Caco-2 (cell line): Measurements from ENCODE around the gene DOCK6. TPM values are rescaled to one million over a fixed set of nuclear protein-coding genes. Genes with fewer than 3 reads are reported as not detected.

Experiments used
- BruUV-seq: library from RNA; stranded (reverse); fragments of 400-500 nt; replicated peaks from 2 replicates; lab custom pipeline; 2021; lab: Mats Ljungman, UMichigan
- CTCF ChIA-PET: fragments of 300-600 bp; sonication (Branson Sonifier 250); formaldehyde crosslinking; loops from one replicate; lab custom pipeline; 2022; ENCODE audit warnings: antibody characterized with exemption; lab: Charles Lee
- POLR2A ChIA-PET: fragments of 300-600 bp; sonication (Branson Sonifier 250); formaldehyde crosslinking; loops from one replicate; lab custom pipeline; 2022; ENCODE audit warnings: antibody characterized with exemption; lab: Charles Lee
- DNase-seq, 2 experiments: peaks; one replicate each; pipeline versions ENCODE4 v3.0.0 to v3.0.0-alpha.2; 2020 to 2022
- H3K27me3 ChIP-seq: replicated peaks from 2 replicates; pipeline ENCODE4 v1.6.0; 2011; ENCODE audit warnings: low read length; ENCODE audit not compliant: control insufficient read depth, insufficient read depth
- H3K36me3 ChIP-seq: 2 replicates; pipeline ENCODE4 v1.5.1; 2011; ENCODE audit warnings: low read length; ENCODE audit not compliant: control insufficient read depth, insufficient read depth
- H3K4me1 ChIP-seq: fragments of 250-450 bp; sonication (Bioruptor Pico); 2 replicates; pipeline ENCODE4 v1.5.1; 2020; ENCODE audit warnings: mild to moderate bottlenecking
- H3K4me3 ChIP-seq: 2 replicates; pipeline ENCODE4 v1.5.1; 2011; ENCODE audit warnings: low read depth, mild to moderate bottlenecking, control low read depth, low read length
- H3K9me3 ChIP-seq: fragments of 250-450 bp; sonication (Bioruptor Pico); 2 replicates; pipeline ENCODE4 v1.5.1; 2020; ENCODE audit warnings: mild to moderate bottlenecking, moderate library complexity
- H3K27ac Mint-ChIP-seq: one replicate; pipeline ENCODE4 v1.8.0; 2022; ENCODE audit warnings: mixed read lengths; ENCODE audit not compliant: unreplicated experiment
- H3K27me3 Mint-ChIP-seq: one replicate; pipeline ENCODE4 v1.8.0; 2022; ENCODE audit warnings: mixed read lengths; ENCODE audit not compliant: insufficient read depth, unreplicated experiment
- H3K36me3 Mint-ChIP-seq: one replicate; pipeline ENCODE4 v1.8.0; 2022; ENCODE audit warnings: mild to moderate bottlenecking, mixed read lengths; ENCODE audit not compliant: insufficient read depth, unreplicated experiment
- H3K4me1 Mint-ChIP-seq: one replicate; pipeline ENCODE4 v1.8.0; 2022; ENCODE audit warnings: low read depth, mixed read lengths; ENCODE audit not compliant: unreplicated experiment
- H3K4me3 Mint-ChIP-seq: one replicate; pipeline ENCODE4 v1.8.0; 2022; ENCODE audit warnings: mild to moderate bottlenecking, moderate library complexity, mixed read lengths; ENCODE audit not compliant: unreplicated experiment
- H3K9me3 Mint-ChIP-seq: one replicate; pipeline ENCODE4 v1.8.0; 2022; ENCODE audit warnings: mixed read lengths; ENCODE audit not compliant: unreplicated experiment
- CTCF ChIP-seq, 2 experiments: fragments of 200-600 bp in 1 of 2; IDR thresholded peaks; 1 replicate in 1 of 2; 2 replicates in 1 of 2; pipeline versions ENCODE4 v1.5.1 to v1.8.0; 2011 to 2022; ENCODE audit warnings: antibody characterized with exemption in 1 of 2, control low read depth in 1 of 2, inconsistent platforms in 1 of 2, low read depth in 1 of 2, low read length in 1 of 2, mild to moderate bottlenecking in 1 of 2, moderate library complexity in 1 of 2; ENCODE audit not compliant: insufficient read depth in 1 of 2, severe bottlenecking in 1 of 2, unreplicated experiment in 1 of 2
- intact Hi-C: fragments of 100-400 bp; cut with micrococcal nuclease; formaldehyde crosslinking; loops from one replicate; pipeline ENCODE4 v1.10.0; 2022; ENCODE audit not compliant: unreplicated experiment
- total RNA-seq: library from RNA; stranded (reverse); gene quantifications from 2 replicates; pipeline ENCODE4 v1.2.3, GENCODE V29; 2022

The DOCK6 gene
- total RNA-seq, 1 experiment from 2014 or later = 84.1 TPM

GRCh38 chr19:11152318-11153062 lies 109.8 kb downstream of the DOCK6 start:
- no peak overlapping the region for H3K27ac Mint-ChIP-seq
- intact Hi-C loops = no loop called here

GRCh38 chr19:11151181-11151580 lies 111.1 kb downstream of the DOCK6 start:
- TF ChIP-seq CTCF (IDR thresholded peaks at IDR 0.05; ENCODE audit: insufficient read depth in 1 of 2, low read depth in 1 of 2, low read length in 1 of 2, severe bottlenecking in 1 of 2, unreplicated experiment in 1 of 2) = no peak
- ChIA-PET POLR2A (interaction anchor here (0.7 kb wide), 2 partner anchors 15 to 1814 kb away, joined by 3 read pairs; no protein-coding TSS in a partner anchor), CTCF (interaction anchor here (0.6 kb wide), 1 partner anchor 46 kb away, joined by 4 read pairs; no protein-coding TSS in a partner anchor)
- BruUV-seq = no TSS peak
- H3K4me3 Mint-ChIP-seq = no peak overlapping the region
- H3K36me3 ChIP-seq = no peaks in the 10 kb centered on the region; the same call in 1 of the 2 replicates
- intact Hi-C loops = no loop called here
- H3K27ac Mint-ChIP-seq = no peak overlapping the region
- peaks cover 5% of the 10 kb centered on the region; the same call in 1 of the 2 replicates for H3K4me1 ChIP-seq
- H3K9me3 Mint-ChIP-seq = no peaks in the 10 kb centered on the region
- no peaks in the 10 kb centered on the region for H3K27me3 ChIP-seq
- H3K27me3 Mint-ChIP-seq = no peaks in the 10 kb centered on the region
- no peak overlapping the region for H3K4me3 ChIP-seq
- no peak for DNase-seq
- peaks cover 7% of the 10 kb centered on the region for H3K4me1 Mint-ChIP-seq
- H3K9me3 ChIP-seq = no peaks in the 10 kb centered on the region
- peaks cover 50% of the 10 kb centered on the region for H3K36me3 Mint-ChIP-seq

More at GRCh38 chr19:11152318-11153062, 109.8 kb downstream of the DOCK6 start:
- Mint-ChIP-seq H3K27me3 (no peaks in the 10 kb centered on the region), H3K36me3 (peaks cover 40% of the 10 kb centered on the region), H3K4me1 (peaks cover 9% of the 10 kb centered on the region), H3K4me3 (no peak overlapping the region), H3K9me3 (no peaks in the 10 kb centered on the region)
- no peaks in the 10 kb centered on the region for H3K9me3 ChIP-seq
- H3K27me3 ChIP-seq = no peaks in the 10 kb centered on the region
- ChIA-PET POLR2A (no interaction called here), CTCF (no interaction called here)
- H3K4me1 ChIP-seq = peaks cover 9% of the 10 kb centered on the region; the same call in 1 of the 2 replicates
- no TSS peak for BruUV-seq
- no peak for TF ChIP-seq CTCF (IDR thresholded peaks at IDR 0.05; ENCODE audit: insufficient read depth in 1 of 2, low read depth in 1 of 2, low read length in 1 of 2, severe bottlenecking in 1 of 2, unreplicated experiment in 1 of 2)
- no peak overlapping the region for H3K4me3 ChIP-seq
- no peaks in the 10 kb centered on the region; the same call in 1 of the 2 replicates for H3K36me3 ChIP-seq
- no peak for DNase-seq

Other genes with a start within 250 kb of the DOCK6 start
- gene LDLR, start 173.1 kb downstream of the DOCK6 start, total RNA-seq = 68.9 and 83.4 TPM in 2 replicates
- 35.7 and 44.8 TPM in 2 replicates for gene SPC24, start 106.7 kb downstream of the DOCK6 start, total RNA-seq
- 17.6 and 21.2 TPM in 2 replicates for gene KANK2, start 65.0 kb downstream of the DOCK6 start, total RNA-seq
- gene ANGPTL8, start 22.9 kb downstream of the DOCK6 start, total RNA-seq = not detected in 2 replicates
- not detected in 2 replicates for gene TSPAN16, start 33.6 kb upstream of the DOCK6 start, total RNA-seq
- 28.0 and 35.2 TPM in 2 replicates for gene RAB3D, start 77.1 kb upstream of the DOCK6 start, total RNA-seq
- gene TMEM205, start 83.7 kb upstream of the DOCK6 start, total RNA-seq = 68.3 and 76.1 TPM in 2 replicates
- 11.7 and 13.9 TPM in 2 replicates for gene CCDC159, start 84.0 kb upstream of the DOCK6 start, total RNA-seq
- 5.6 and 7.4 TPM in 2 replicates for gene PLPPR2, start 92.9 kb upstream of the DOCK6 start, total RNA-seq
- 3.7 and 3.9 TPM in 2 replicates for gene SWSAP1, start 112.1 kb upstream of the DOCK6 start, total RNA-seq
- gene EPOR, start 121.8 kb upstream of the DOCK6 start, total RNA-seq = 6.1 and 7.9 TPM in 2 replicates
- 53.1 and 58.8 TPM in 2 replicates for gene RGL3, start 156.8 kb upstream of the DOCK6 start, total RNA-seq
- gene ODAD3, start 172.6 kb upstream of the DOCK6 start, total RNA-seq = not detected in 2 replicates
- gene PRKCSH, start 173.1 kb upstream of the DOCK6 start, total RNA-seq = 412 and 456 TPM in 2 replicates
- gene ELAVL3, start 218.5 kb upstream of the DOCK6 start, total RNA-seq = not detected in 2 replicates
- gene ZNF653, start 243.3 kb upstream of the DOCK6 start, total RNA-seq = 6.1 and 8.9 TPM in 2 replicates